Progenitor cell of endocrine pancreas (in vitro differentiated cells): Measurements from ENCODE around the gene ABCB11. TPM values are rescaled to one million over a fixed set of nuclear protein-coding genes. Genes with fewer than 3 reads are reported as not detected.

Experiments
- DNase-seq: peaks from one replicate; pipeline ENCODE4 v3.0.0; 2021; ENCODE audit warnings: low spot score; ENCODE audit not compliant: unreplicated experiment
- H3K27ac Mint-ChIP-seq: 2 replicates; pipeline ENCODE4 v1.8.0; 2021; ENCODE audit warnings: mild to moderate bottlenecking, moderate library complexity, mixed read lengths
- H3K27me3 Mint-ChIP-seq: 2 replicates; pipeline ENCODE4 v1.8.0; 2021; ENCODE audit warnings: mixed read lengths
- H3K36me3 Mint-ChIP-seq: 2 replicates; pipeline ENCODE4 v1.8.0; 2022; ENCODE audit warnings: mixed read lengths; ENCODE audit not compliant: insufficient read depth
- H3K4me1 Mint-ChIP-seq: 2 replicates; pipeline ENCODE4 v1.8.0; 2021; ENCODE audit warnings: low read depth, mixed read lengths
- H3K4me3 Mint-ChIP-seq: 2 replicates; pipeline ENCODE4 v1.8.0; 2021; ENCODE audit warnings: low read depth, mild to moderate bottlenecking, moderate library complexity, mixed read lengths
- H3K9me3 Mint-ChIP-seq: 2 replicates; pipeline ENCODE4 v1.8.0; 2021; ENCODE audit warnings: low read depth, mixed read lengths
- CTCF ChIP-seq: fragments of 200-600 bp; sonication (generic); IDR thresholded peaks from one replicate; pipeline ENCODE4 v1.5.0; 2021; ENCODE audit warnings: antibody characterized with exemption, mild to moderate bottlenecking; ENCODE audit not compliant: unreplicated experiment
- total RNA-seq: library from RNA; stranded (reverse); gene quantifications from 2 replicates; pipeline ENCODE4 v1.2.1, GENCODE V29; 2021

ABCB11 gene
- total RNA-seq, 1 donor from 2014 or later = 0.24 TPM

GRCh38 chr2:168981651-168982050 lies 49.5 kb downstream of the ABCB11 start:
- H3K4me3 Mint-ChIP-seq = no peak overlapping the region
- H3K27me3 Mint-ChIP-seq = no peaks in the 10 kb centered on the region
- no peak for TF ChIP-seq CTCF
- H3K4me1 Mint-ChIP-seq = peaks cover 5% of the 10 kb centered on the region
- peaks cover 8% of the 10 kb centered on the region for H3K9me3 Mint-ChIP-seq
- DNase-seq = no peak
- H3K36me3 Mint-ChIP-seq = peaks cover 1% of the 10 kb centered on the region
- H3K27ac Mint-ChIP-seq = no peak overlapping the region

GRCh38 chr2:168978461-168978861 lies 52.7 kb downstream of the ABCB11 start:
- H3K9me3 Mint-ChIP-seq = peaks cover 8% of the 10 kb centered on the region
- H3K36me3 Mint-ChIP-seq = peaks cover 1% of the 10 kb centered on the region
- peaks cover 8% of the 10 kb centered on the region for H3K4me1 Mint-ChIP-seq
- no peak overlapping the region for H3K27ac Mint-ChIP-seq
- no peak overlapping the region for H3K4me3 Mint-ChIP-seq
- TF ChIP-seq CTCF = no peak
- no peak for DNase-seq
- H3K27me3 Mint-ChIP-seq = no peaks in the 10 kb centered on the region

- Mint-ChIP-seq H3K27me3 (no peaks in the 10 kb centered on the region), H3K27ac (no peak overlapping the region), H3K9me3 (peaks cover 8% of the 10 kb centered on the region), H3K36me3 (peaks cover 1% of the 10 kb centered on the region), H3K4me1 (peaks cover 9% of the 10 kb centered on the region), H3K4me3 (no peak overlapping the region)
- no peak for DNase-seq
- TF ChIP-seq CTCF = no peak
These were observed 53.5 kb downstream of the ABCB11 start for GRCh38 chr2:168977608-168978007.

GRCh38 chr2:168976034-168976654 lies 55.0 kb downstream of the ABCB11 start:
- H3K27me3 Mint-ChIP-seq = no peaks in the 10 kb centered on the region
- no peak for DNase-seq

GRCh38 chr2:168974428-168974827 lies 56.7 kb downstream of the ABCB11 start:
- peaks cover 1% of the 10 kb centered on the region for H3K36me3 Mint-ChIP-seq
- no peak for DNase-seq
- peaks cover 8% of the 10 kb centered on the region for H3K9me3 Mint-ChIP-seq
- TF ChIP-seq CTCF = no peak
- H3K4me3 Mint-ChIP-seq = no peak overlapping the region
- peaks cover 9% of the 10 kb centered on the region for H3K4me1 Mint-ChIP-seq
- no peak overlapping the region for H3K27ac Mint-ChIP-seq
- H3K27me3 Mint-ChIP-seq = no peaks in the 10 kb centered on the region

More at GRCh38 chr2:168976034-168976654, 55.0 kb downstream of the ABCB11 start:
- no peak for TF ChIP-seq CTCF
- H3K9me3 Mint-ChIP-seq = peaks cover 8% of the 10 kb centered on the region
- no peak overlapping the region for H3K4me3 Mint-ChIP-seq
- no peak overlapping the region for H3K27ac Mint-ChIP-seq
- peaks cover 9% of the 10 kb centered on the region for H3K4me1 Mint-ChIP-seq
- peaks cover 1% of the 10 kb centered on the region for H3K36me3 Mint-ChIP-seq
